ENCODE data around the gene TRAK2. TPM values are rescaled to one million over a fixed set of nuclear protein-coding genes. Genes with fewer than 3 reads are reported as not detected.

TRAK2 gene
- polyA plus RNA-seq, 1 donor from 2014 or later: 19.6 TPM

DNA sequence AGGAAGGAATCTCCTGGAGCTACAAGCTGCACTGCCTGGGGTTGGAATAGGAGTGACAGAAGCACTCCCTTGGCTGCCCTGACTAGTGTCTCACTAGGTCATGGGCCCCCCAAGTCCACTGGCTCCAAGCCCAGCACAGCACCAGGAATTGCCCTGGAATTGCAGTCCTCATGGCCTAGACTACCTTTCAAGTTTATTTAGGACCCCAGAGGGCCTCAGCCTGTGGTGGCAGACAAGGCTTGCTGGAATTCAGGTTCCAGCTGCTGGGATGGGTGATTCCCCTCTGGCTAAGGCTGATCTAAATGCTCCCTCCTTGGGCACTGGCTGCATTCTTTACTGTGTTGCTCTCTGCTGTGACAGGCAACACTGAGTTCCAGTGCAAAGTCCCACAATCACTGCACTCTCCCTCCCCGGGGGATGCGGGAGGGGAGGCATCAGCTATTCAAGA, 14.3 kb upstream of the TRAK2 start:
- Histone ChIP-seq H3K79me2 (replicated peaks; ENCODE audit: insufficient read depth, low read length) (no peaks in the 10 kb centered on the region), H4K20me1 (ENCODE audit: insufficient read depth) (no peaks in the 10 kb centered on the region), H3K4me3 (ENCODE audit: low read length) (no peak overlapping the region), H3K27ac (ENCODE audit: low read length) (no peak overlapping the region), H3K4me2 (ENCODE audit: low read length) (no peak overlapping the region), H3F3A (ENCODE audit: insufficient read depth, low read length, poor library complexity, severe bottlenecking) (no peaks in the 10 kb centered on the region), H3K9ac (ENCODE audit: low read length) (no peak overlapping the region), H2AFZ (ENCODE audit: low read depth, low read length) (no peak overlapping the region), H3K9me3 (ENCODE audit: low read length) (no peaks in the 10 kb centered on the region), H3K36me3 (ENCODE audit: insufficient read depth, low read length) (peaks cover 5% of the 10 kb centered on the region), H3K27me3 (ENCODE audit: insufficient read depth, low read depth, low read length) (no peaks in the 10 kb centered on the region), H3K9me2 (ENCODE audit: insufficient read depth, low read length) (no peaks in the 10 kb centered on the region)
- TF ChIP-seq, protein P1, sequence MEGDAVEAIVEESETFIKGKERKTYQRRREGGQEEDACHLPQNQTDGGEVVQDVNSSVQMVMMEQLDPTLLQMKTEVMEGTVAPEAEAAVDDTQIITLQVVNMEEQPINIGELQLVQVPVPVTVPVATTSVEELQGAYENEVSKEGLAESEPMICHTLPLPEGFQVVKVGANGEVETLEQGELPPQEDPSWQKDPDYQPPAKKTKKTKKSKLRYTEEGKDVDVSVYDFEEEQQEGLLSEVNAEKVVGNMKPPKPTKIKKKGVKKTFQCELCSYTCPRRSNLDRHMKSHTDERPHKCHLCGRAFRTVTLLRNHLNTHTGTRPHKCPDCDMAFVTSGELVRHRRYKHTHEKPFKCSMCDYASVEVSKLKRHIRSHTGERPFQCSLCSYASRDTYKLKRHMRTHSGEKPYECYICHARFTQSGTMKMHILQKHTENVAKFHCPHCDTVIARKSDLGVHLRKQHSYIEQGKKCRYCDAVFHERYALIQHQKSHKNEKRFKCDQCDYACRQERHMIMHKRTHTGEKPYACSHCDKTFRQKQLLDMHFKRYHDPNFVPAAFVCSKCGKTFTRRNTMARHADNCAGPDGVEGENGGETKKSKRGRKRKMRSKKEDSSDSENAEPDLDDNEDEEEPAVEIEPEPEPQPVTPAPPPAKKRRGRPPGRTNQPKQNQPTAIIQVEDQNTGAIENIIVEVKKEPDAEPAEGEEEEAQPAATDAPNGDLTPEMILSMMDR (IDR thresholded peaks at IDR 0.05; ENCODE audit: poor library complexity, severe bottlenecking): no peak
- TF ChIP-seq RAD21 (conservative IDR thresholded peaks at IDR 0.05) (no peak), POLR2AphosphoS5 (IDR thresholded peaks at IDR 0.05) (no peak), EP300 (conservative IDR thresholded peaks at IDR 0.05; ENCODE audit: poor library complexity, severe bottlenecking) (no peak), MXI1 (conservative IDR thresholded peaks at IDR 0.05; ENCODE audit: poor library complexity, severe bottlenecking) (no peak), EZH2 (IDR thresholded peaks at IDR 0.05; ENCODE audit: borderline replicate concordance, insufficient read depth, low read length, poor library complexity, severe bottlenecking) (no peak), TAF1 (IDR thresholded peaks at IDR 0.05; ENCODE audit: low read depth) (no peak), SMC3 (conservative IDR thresholded peaks at IDR 0.05; ENCODE audit: poor library complexity) (no peak)
- TF ChIP-seq, protein P2, sequence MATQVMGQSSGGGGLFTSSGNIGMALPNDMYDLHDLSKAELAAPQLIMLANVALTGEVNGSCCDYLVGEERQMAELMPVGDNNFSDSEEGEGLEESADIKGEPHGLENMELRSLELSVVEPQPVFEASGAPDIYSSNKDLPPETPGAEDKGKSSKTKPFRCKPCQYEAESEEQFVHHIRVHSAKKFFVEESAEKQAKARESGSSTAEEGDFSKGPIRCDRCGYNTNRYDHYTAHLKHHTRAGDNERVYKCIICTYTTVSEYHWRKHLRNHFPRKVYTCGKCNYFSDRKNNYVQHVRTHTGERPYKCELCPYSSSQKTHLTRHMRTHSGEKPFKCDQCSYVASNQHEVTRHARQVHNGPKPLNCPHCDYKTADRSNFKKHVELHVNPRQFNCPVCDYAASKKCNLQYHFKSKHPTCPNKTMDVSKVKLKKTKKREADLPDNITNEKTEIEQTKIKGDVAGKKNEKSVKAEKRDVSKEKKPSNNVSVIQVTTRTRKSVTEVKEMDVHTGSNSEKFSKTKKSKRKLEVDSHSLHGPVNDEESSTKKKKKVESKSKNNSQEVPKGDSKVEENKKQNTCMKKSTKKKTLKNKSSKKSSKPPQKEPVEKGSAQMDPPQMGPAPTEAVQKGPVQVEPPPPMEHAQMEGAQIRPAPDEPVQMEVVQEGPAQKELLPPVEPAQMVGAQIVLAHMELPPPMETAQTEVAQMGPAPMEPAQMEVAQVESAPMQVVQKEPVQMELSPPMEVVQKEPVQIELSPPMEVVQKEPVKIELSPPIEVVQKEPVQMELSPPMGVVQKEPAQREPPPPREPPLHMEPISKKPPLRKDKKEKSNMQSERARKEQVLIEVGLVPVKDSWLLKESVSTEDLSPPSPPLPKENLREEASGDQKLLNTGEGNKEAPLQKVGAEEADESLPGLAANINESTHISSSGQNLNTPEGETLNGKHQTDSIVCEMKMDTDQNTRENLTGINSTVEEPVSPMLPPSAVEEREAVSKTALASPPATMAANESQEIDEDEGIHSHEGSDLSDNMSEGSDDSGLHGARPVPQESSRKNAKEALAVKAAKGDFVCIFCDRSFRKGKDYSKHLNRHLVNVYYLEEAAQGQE (IDR thresholded peaks at IDR 0.05; ENCODE audit: borderline replicate concordance): no peak

DNA sequence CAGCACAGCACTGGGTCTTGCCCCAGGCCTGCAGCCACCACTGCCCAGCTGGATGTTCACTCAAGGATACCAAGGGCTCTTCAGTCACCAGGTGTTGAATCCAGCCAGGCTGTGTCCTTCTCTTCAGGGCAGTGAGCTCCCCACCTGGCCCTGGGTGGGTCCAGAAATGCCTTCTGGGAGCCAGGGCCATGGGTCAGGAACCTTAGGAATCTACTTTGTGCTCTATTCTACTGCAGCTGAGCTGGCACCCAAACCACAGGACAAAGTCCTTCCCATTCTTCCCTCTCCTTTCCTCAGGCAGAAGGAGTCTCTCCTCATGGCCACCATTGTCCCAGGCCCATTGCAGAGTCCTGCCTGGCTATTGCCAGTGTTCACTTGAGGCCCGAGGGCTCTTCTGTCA, 13.3 kb upstream of the TRAK2 start:
- TF ChIP-seq EZH2 (IDR thresholded peaks at IDR 0.05; ENCODE audit: borderline replicate concordance, insufficient read depth, low read length, poor library complexity, severe bottlenecking) (no peak), MXI1 (conservative IDR thresholded peaks at IDR 0.05; ENCODE audit: poor library complexity, severe bottlenecking) (no peak), SMC3 (conservative IDR thresholded peaks at IDR 0.05; ENCODE audit: poor library complexity) (no peak), POLR2AphosphoS5 (IDR thresholded peaks at IDR 0.05) (no peak), EP300 (conservative IDR thresholded peaks at IDR 0.05; ENCODE audit: poor library complexity, severe bottlenecking) (no peak), TAF1 (IDR thresholded peaks at IDR 0.05; ENCODE audit: low read depth) (no peak), RAD21 (conservative IDR thresholded peaks at IDR 0.05) (no peak)
- TF ChIP-seq, protein P1 (IDR thresholded peaks at IDR 0.05; ENCODE audit: poor library complexity, severe bottlenecking): no peak
- TF ChIP-seq, protein P2 (IDR thresholded peaks at IDR 0.05; ENCODE audit: borderline replicate concordance): no peak
- H3K9ac ChIP-seq (ENCODE audit: low read length): no peak overlapping the region

More for the DNA sequence above, 13.3 kb upstream of the TRAK2 start:
- Histone ChIP-seq H3K4me3 (ENCODE audit: low read length) (no peak overlapping the region), H3F3A (ENCODE audit: insufficient read depth, low read length, poor library complexity, severe bottlenecking) (no peaks in the 10 kb centered on the region), H3K4me2 (ENCODE audit: low read length) (no peak overlapping the region), H3K9me2 (ENCODE audit: insufficient read depth, low read length) (no peaks in the 10 kb centered on the region), H3K27ac (ENCODE audit: low read length) (no peak overlapping the region), H3K9me3 (ENCODE audit: low read length) (no peaks in the 10 kb centered on the region), H3K27me3 (ENCODE audit: insufficient read depth, low read depth, low read length) (no peaks in the 10 kb centered on the region), H3K36me3 (ENCODE audit: insufficient read depth, low read length) (peaks cover 5% of the 10 kb centered on the region), H3K79me2 (replicated peaks; ENCODE audit: insufficient read depth, low read length) (no peaks in the 10 kb centered on the region), H2AFZ (ENCODE audit: low read depth, low read length) (no peak overlapping the region), H4K20me1 (ENCODE audit: insufficient read depth) (no peaks in the 10 kb centered on the region)
